A549 (cell line): Measurements from ENCODE around the gene TP53TG5. TPM values are rescaled to one million over a fixed set of nuclear protein-coding genes. Genes with fewer than 3 reads are reported as not detected.

Experiments used
- ATAC-seq, 2 experiments: fragments of 200-7000 bp in 1 of 2; fragments of >200 bp in 1 of 2; cut with Nextera tagmentation in 1 of 2; cut with Tn5 transposase in 1 of 2; 3 replicates each; pipeline versions ENCODE4 v1.8.0 to v1.9.1; 2018 to 2020; ENCODE audit warnings: mild to moderate bottlenecking in 1 of 2, moderate library complexity in 1 of 2
- CTCF ChIA-PET: fragments of 300-600 bp; sonication (Branson Sonifier 250); formaldehyde crosslinking; extraction: SDS; loops from one replicate; lab custom pipeline; 2021; ENCODE audit warnings: antibody characterized with exemption, inconsistent platforms; lab: Yijun Ruan, JAX
- POLR2A ChIA-PET: fragments of 350-600 bp; formaldehyde crosslinking; extraction: SDS; loops from one replicate; lab custom pipeline; 2021; ENCODE audit warnings: antibody characterized with exemption, inconsistent platforms; lab: Yijun Ruan, JAX
- DNase-seq, 2 experiments: peaks; one replicate each; pipeline versions ENCODE4 v3.0.0 to v3.0.0-alpha.2; 2011 to 2016; ENCODE audit warnings: low read depth in 1 of 2, low spot score in 1 of 2
- FAIRE-seq: peaks from 2 replicates; lab custom pipeline; 2011; peaks lifted over from hg19 to GRCh38; lab: Jason Lieb, UNC
- H3K27ac ChIP-seq, 2 experiments: fragments of >200 bp; sonication (Bioruptor Twin); formaldehyde crosslinking; 3 replicates each; pipeline ENCODE4 v1.5.1; 2016 to 2017
- H3K4me1 ChIP-seq: fragments of >200 bp; sonication (Bioruptor Twin); formaldehyde crosslinking; 3 replicates; pipeline ENCODE4 v1.6.1; 2016
- H3K4me2 ChIP-seq: fragments of >200 bp; sonication (Bioruptor Twin); formaldehyde crosslinking; 3 replicates; pipeline ENCODE4 v1.6.1; 2016
- H3K4me3 ChIP-seq: fragments of >200 bp; sonication (Bioruptor Twin); formaldehyde crosslinking; 3 replicates; pipeline ENCODE4 v1.5.1; 2016
- H3K9me3 ChIP-seq: fragments of >200 bp; sonication (Bioruptor Twin); formaldehyde crosslinking; 3 replicates; pipeline ENCODE4 v1.6.1; 2016
- BHLHE40 ChIP-seq: IDR thresholded peaks from 2 replicates; pipeline ENCODE4 v1.6.1; 2012; ENCODE audit warnings: low read depth, low read length, inconsistent platforms
- CBX2 ChIP-seq: fragments of 200-600 bp; sonication (generic); IDR thresholded peaks from 2 replicates; pipeline ENCODE4 v1.6.1; 2016; ENCODE audit warnings: low read depth, mild to moderate bottlenecking, borderline replicate concordance
- CBX8 ChIP-seq: fragments of 200-600 bp; sonication (generic); IDR thresholded peaks from 2 replicates; pipeline ENCODE4 v1.6.1; 2016
- CHD2 ChIP-seq: fragments of 150-350 bp; IDR thresholded peaks from 2 replicates; pipeline ENCODE4 v1.6.1; 2014; ENCODE audit warnings: low read length; ENCODE audit not compliant: partially characterized antibody
- EP300 ChIP-seq, 2 experiments: fragments of >200 bp; sonication (Bioruptor Twin); formaldehyde crosslinking; IDR thresholded peaks; 2 replicates in 1 of 2; 3 replicates in 1 of 2; pipeline ENCODE4 v1.6.1; 2016 to 2017
- FOSL2 ChIP-seq, 2 experiments: fragments of 450-650 bp in 1 of 2; fragments of >200 bp in 1 of 2; sonication (Bioruptor Twin) in 1 of 2; formaldehyde crosslinking; IDR thresholded peaks; 2 replicates each; pipeline versions ENCODE4 v1.5.0 to v1.6.1; 2016 to 2020; ENCODE audit warnings: mild to moderate bottlenecking in 1 of 2, moderate library complexity in 1 of 2
- FOXS1 ChIP-seq: fragments of 250-450 bp; sonication (Bioruptor Pico); IDR thresholded peaks from 2 replicates; pipeline ENCODE4 v1.5.0; 2020; ENCODE audit warnings: mild to moderate bottlenecking, moderate library complexity
- HDAC2 ChIP-seq: fragments of 200-600 bp; sonication (generic); IDR thresholded peaks from 2 replicates; pipeline ENCODE4 v1.6.1; 2016
- HES2 ChIP-seq: fragments of >200 bp; sonication (Bioruptor Twin); formaldehyde crosslinking; IDR thresholded peaks from 2 replicates; pipeline ENCODE4 v1.6.1; 2016
- KDM1A ChIP-seq: fragments of 200-600 bp; sonication (generic); IDR thresholded peaks from 2 replicates; pipeline ENCODE4 v1.6.1; 2016; ENCODE audit warnings: low read depth, mild to moderate bottlenecking
- NFE2L2 ChIP-seq: fragments of 150-350 bp; conservative IDR thresholded peaks from 2 replicates; pipeline ENCODE4 v1.6.1; 2014; ENCODE audit warnings: low read length
- NPAS2 ChIP-seq: fragments of 250-450 bp; sonication (Bioruptor Pico); IDR thresholded peaks from 2 replicates; pipeline ENCODE4 v1.8.0; 2022; ENCODE audit warnings: mild to moderate bottlenecking, moderate library complexity, borderline replicate concordance
- POLR2A ChIP-seq: IDR thresholded peaks from 2 replicates; pipeline ENCODE4 v1.6.1; 2012; ENCODE audit warnings: mild to moderate bottlenecking, low read length
- POLR2AphosphoS2 ChIP-seq: conservative IDR thresholded peaks from 2 replicates; pipeline ENCODE4 v1.6.1; 2012; ENCODE audit warnings: low read length, improper control_type of control experiment, inconsistent platforms
- RFX5 ChIP-seq: fragments of 450-650 bp; IDR thresholded peaks from 2 replicates; pipeline ENCODE4 v1.7.1; 2014; ENCODE audit warnings: antibody characterized with exemption, mild to moderate bottlenecking, moderate library complexity
- RNF2 ChIP-seq: fragments of 200-600 bp; sonication (generic); IDR thresholded peaks from 2 replicates; pipeline ENCODE4 v1.6.1; 2016; ENCODE audit warnings: low read depth, mild to moderate bottlenecking, antibody characterized with exemption, moderate library complexity, borderline replicate concordance
- TP53 ChIP-seq: fragments of 250-450 bp; sonication (Bioruptor Pico); IDR thresholded peaks from 2 replicates; pipeline ENCODE4 v1.5.0; 2021; ENCODE audit warnings: mild to moderate bottlenecking, moderate library complexity
- USF2 ChIP-seq: fragments of 450-650 bp; IDR thresholded peaks from 2 replicates; pipeline ENCODE4 v1.6.1; 2014; ENCODE audit warnings: antibody characterized with exemption
- ZC3H11A ChIP-seq: fragments of 450-650 bp; IDR thresholded peaks from 2 replicates; pipeline ENCODE4 v1.6.1; 2014; ENCODE audit warnings: antibody characterized with exemption, mild to moderate bottlenecking
- WGBS: methylation state at CpG from one replicate; pipeline ENCODE4 v1.1.6; 2017; ENCODE audit errors: missing lambda C conversion rate; 5-methylcytosine and 5-hydroxymethylcytosine counted together
- polyA plus RNA-seq, 4 experiments: library from polyadenylated mRNA; depleted of rRNA in 3 of 4; stranded (reverse); fragments of >200 nt; fragmentation: RNase III in 1 of 4; extraction: RNeasy Plus Mini Kit Qiagen cat#74134 plus additional on column Dnase treatment in 1 of 4; gene quantifications; 2 replicates in 3 of 4; 3 replicates in 1 of 4; pipeline ENCODE4 v1.2.3, GENCODE V29; 2011 to 2017
- TF ChIP-seq, protein P1 (sequence below): IDR thresholded peaks from 2 replicates; pipeline ENCODE4 v1.6.1; 2012
- TF ChIP-seq, protein P2 (sequence below): IDR thresholded peaks from 2 replicates; pipeline ENCODE4 v1.6.1; 2012; ENCODE audit warnings: low read depth, borderline replicate concordance

Gene TP53TG5
- polyA plus RNA-seq, 2 of the 4 experiments (the other 2 are of a cell fraction): not detected

- peak overlapping the region; percentile 82 to 96 for H3K27ac ChIP-seq
- ChIA-PET POLR2A (interaction anchor here (0.7 to 1.4 kb wide), 2 partner anchors 74 to 437 kb away, joined by 3 read pairs; partner anchors contain the start of gene PIGT), CTCF (interaction anchor here (0.7 to 8.9 kb wide), 9 partner anchors 11 to 95 kb away, joined by 3 to 82 read pairs (median 5); partner anchors contain the start of gene SYS1)
- DNase-seq: no peak
- 16% methylated on average over 14 of the region's 16 CpGs for WGBS
- H3K4me3 ChIP-seq: peak overlapping the region; percentile 8; the same call in 2 of the 3 replicates
- H3K9me3 ChIP-seq: no peaks in the 10 kb centered on the region
- H3K4me1 ChIP-seq: peaks cover 100% of the 10 kb centered on the region
- 0 out of 2 replicates have a peak, but pooled peaks have one; percentile 25 for TF ChIP-seq USF2
- no peak for TF ChIP-seq HES2
- no peak for TF ChIP-seq TP53
- no peak for TF ChIP-seq EP300 (IDR thresholded peaks at IDR 0.05)
- no peak for TF ChIP-seq NPAS2
- TF ChIP-seq, protein P1, sequence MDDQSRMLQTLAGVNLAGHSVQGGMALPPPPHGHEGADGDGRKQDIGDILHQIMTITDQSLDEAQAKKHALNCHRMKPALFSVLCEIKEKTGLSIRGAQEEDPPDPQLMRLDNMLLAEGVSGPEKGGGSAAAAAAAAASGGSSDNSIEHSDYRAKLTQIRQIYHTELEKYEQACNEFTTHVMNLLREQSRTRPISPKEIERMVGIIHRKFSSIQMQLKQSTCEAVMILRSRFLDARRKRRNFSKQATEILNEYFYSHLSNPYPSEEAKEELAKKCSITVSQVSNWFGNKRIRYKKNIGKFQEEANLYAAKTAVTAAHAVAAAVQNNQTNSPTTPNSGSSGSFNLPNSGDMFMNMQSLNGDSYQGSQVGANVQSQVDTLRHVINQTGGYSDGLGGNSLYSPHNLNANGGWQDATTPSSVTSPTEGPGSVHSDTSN: no peak
- no peak for TF ChIP-seq KDM1A
- no peak for TF ChIP-seq BHLHE40
- TF ChIP-seq POLR2AphosphoS2: peak; percentile 33; the same call in 1 of the 2 replicates
- no peak for TF ChIP-seq CBX8
- no peak for TF ChIP-seq CBX2
- peak; percentile 7 to 10; a peak in 4 of 6 replicates for ATAC-seq
- no peak for FAIRE-seq
- peak overlapping the region; percentile 98 for H3K4me2 ChIP-seq
These were observed 35.9 kb downstream of the TP53TG5 start for GRCh38 chr20:45341939-45342854.

DNA sequence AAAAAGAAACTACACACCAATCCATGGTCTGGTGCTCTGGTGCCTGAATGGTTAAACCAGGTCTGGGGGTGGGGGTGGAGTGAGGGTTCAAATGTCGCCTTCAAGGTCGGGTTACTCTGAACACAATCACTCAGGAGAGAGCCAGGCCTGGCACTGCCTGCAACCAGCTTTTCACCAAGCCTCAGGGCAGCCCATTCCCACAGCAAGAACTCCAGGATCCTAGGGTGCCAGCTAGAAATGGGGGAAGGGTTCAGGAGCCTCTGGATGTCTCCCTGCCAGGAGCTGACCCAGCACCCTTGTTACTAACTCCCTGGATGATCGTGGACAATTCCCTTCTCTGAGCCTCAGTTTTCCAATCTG lies 36.6 kb downstream of the TP53TG5 start:
- Histone ChIP-seq H3K4me2 (peak overlapping the region; percentile 98), H3K4me3 (peak overlapping the region; percentile 8; the same call in 2 of the 3 replicates), H3K9me3 (no peaks in the 10 kb centered on the region), H3K4me1 (peaks cover 100% of the 10 kb centered on the region), H3K27ac (peak overlapping the region; percentile 82 to 96)
- ChIA-PET POLR2A (interaction anchor here (0.7 to 1.4 kb wide), 2 partner anchors 74 to 438 kb away, joined by 3 read pairs; partner anchors contain the start of gene PIGT), CTCF (interaction anchor here (0.7 to 8.9 kb wide), 8 partner anchors 11 to 95 kb away, joined by 3 to 82 read pairs (median 6); partner anchors contain the start of gene SYS1)
- no peak for ATAC-seq
- no peak for FAIRE-seq
- DNase-seq: no peak
- WGBS: 28% methylated on average over 3 of the region's 3 CpGs
- TF ChIP-seq ZC3H11A (no peak), CHD2 (no peak), FOSL2 (IDR thresholded peaks at IDR 0.05) (no peak), FOSL2 (CRISPR knock-in tag; IDR thresholded peaks at IDR 0.05) (no peak), RNF2 (no peak)

- DNase-seq: no peak
- FAIRE-seq: no peak
- Histone ChIP-seq H3K9me3 (no peaks in the 10 kb centered on the region), H3K4me2 (peak overlapping the region; percentile 98), H3K4me1 (peaks cover 100% of the 10 kb centered on the region), H3K27ac (peak overlapping the region; percentile 82 to 96; a peak in 5 of 6 replicates), H3K4me3 (no peak overlapping the region)
- ChIA-PET CTCF (interaction anchor here (1.3 to 9.3 kb wide), 6 partner anchors 18 to 96 kb away, joined by 5 to 82 read pairs (median 9); partner anchors contain the start of gene SYS1), POLR2A (interaction anchor here (1.4 kb wide), 1 partner anchor 75 kb away, joined by 3 read pairs; the partner anchor contains the start of gene PIGT)
- 40% methylated on average over 1 of the region's 1 CpG for WGBS
- no peak for ATAC-seq
- TF ChIP-seq POLR2A (no peak), RFX5 (no peak), NFE2L2 (no peak), CHD2 (no peak), HDAC2 (no peak), FOXS1 (CRISPR knock-in tag) (no peak)
- TF ChIP-seq, protein P2, sequence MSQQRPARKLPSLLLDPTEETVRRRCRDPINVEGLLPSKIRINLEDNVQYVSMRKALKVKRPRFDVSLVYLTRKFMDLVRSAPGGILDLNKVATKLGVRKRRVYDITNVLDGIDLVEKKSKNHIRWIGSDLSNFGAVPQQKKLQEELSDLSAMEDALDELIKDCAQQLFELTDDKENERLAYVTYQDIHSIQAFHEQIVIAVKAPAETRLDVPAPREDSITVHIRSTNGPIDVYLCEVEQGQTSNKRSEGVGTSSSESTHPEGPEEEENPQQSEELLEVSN: no peak
These were observed 37.2 kb downstream of the TP53TG5 start for GRCh38 chr20:45340951-45341350.
